HG03354 (cell line): ENCODE results near the gene CCL5.
"Not testable (repeated sequence)": the region's sequence is repeated elsewhere in the genome, so short reads cannot be mapped to it uniquely, and the experiment has no call there.

Source experiments
- ATAC-seq: cut with Tn5 transposase; IDR thresholded peaks from one replicate; pipeline ENCODE4 v1.9.1; 2021; ENCODE audit warnings: mild to moderate bottlenecking; ENCODE audit not compliant: unreplicated experiment, poor library complexity, severe bottlenecking

CCL5 gene

DNA sequence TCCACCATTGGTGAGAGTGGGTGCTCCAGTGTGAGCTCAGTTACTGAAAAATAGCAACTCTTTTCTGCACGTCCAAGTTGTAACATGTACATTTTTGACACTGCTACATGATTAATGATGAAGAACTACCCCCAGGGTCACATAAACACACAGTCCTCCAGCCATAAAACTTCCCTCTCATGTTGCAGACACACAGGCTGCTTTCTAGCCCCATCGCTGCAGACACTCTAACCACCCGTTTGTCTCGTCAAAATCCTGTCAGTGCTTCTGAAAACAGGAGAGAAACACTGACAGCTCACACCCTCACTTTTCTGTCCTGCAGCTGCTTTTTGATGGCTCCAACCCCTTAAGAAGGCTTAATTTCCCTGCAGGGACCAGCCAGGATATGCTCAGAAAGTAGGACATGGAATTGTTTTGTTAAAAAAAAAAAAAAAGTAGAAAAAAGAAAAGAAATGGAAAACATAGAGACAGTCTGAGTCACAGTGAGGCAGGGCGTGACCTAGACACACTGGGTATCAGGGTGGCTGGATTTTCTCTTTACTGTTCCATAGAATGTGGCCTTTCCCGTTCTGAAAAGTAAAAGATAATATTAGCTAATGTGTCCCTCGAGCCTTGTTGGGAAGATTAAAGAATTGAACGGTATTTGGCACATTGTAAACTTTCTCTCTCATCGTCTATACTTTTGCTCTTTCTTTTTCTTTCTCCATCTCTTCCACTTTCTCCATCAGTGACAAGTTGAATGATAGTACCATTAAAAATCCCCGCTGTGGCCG is 20.7 kb upstream of the CCL5 start:
- ATAC-seq = no peak

DNA sequence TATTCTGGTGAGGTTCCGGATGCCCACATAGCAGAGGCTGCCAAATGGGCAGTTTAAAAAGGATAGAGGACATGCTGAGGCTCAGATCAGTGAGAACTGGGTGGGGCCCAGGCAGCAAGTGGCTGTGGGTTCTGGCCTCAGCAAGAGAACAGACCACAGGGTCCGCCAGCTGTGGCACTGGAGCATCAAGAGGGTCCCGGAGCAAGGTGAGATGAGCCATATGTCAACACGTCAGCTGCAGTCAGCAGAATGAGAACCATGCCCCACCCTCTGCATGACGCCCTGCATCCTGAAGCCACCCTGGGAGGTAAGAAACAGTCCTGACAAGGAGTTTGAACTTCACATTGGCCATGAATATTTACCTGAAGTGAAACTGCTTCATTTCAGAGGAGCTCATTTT is 20.1 kb upstream of the CCL5 start:
- ATAC-seq = no peak

DNA sequence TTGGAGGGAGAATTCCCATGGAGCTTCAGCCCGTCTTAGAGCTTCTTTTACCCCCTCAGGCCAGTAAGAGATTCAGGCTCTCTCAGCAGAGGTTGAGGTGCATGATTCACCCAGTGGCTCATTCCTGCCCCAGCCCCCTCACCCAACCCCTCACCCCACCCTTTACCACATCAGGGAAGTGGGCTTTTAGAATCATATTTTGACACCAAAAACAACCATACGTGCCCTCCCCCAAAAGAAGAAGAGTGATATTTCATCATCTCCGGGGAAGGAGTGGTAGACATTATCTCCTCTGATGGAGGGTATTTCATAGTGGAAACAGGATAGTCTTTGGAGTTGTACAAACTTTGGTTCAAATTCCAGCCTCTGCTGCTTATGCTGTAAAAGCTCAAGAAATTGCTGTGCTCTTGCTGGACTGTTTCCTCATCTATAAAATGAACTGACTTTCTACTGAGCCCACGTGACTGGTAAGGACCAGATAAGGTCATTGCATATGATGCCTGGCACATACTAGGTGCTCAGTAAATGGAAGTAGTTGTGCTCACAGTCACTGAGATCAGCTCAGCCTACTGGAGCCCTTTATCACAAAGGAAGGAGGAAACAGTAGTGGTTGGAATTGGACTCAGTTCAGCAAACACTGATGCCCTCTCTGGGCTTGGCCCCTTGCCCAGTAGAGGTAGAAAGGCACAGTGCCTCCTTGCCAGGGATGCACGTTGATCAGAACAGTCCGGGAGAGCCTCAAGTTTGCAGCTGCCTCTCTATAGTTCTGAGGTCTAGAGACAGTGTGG is 18.3 kb upstream of the CCL5 start:
- no peak for ATAC-seq

DNA sequence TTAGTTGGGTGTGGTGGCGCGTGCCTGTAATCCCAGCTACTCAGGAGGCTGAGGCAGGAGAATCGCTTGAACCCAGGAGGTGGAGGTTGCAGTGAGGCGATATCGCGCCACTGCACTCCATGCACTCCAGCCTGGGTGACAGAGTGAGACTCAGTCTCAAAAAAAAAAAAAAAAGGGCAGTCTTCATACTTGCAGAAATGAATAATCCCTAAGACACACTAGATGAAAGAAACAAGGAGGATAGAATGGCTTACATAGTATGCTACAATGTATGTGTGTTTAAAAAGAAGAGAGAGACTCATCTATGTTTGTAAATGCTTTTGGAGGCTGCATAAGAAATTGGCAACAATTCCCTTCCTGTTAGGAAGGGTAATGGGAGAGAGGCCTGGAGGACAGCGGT is 17.6 kb upstream of the CCL5 start:
- ATAC-seq = not testable (repeated sequence)

DNA sequence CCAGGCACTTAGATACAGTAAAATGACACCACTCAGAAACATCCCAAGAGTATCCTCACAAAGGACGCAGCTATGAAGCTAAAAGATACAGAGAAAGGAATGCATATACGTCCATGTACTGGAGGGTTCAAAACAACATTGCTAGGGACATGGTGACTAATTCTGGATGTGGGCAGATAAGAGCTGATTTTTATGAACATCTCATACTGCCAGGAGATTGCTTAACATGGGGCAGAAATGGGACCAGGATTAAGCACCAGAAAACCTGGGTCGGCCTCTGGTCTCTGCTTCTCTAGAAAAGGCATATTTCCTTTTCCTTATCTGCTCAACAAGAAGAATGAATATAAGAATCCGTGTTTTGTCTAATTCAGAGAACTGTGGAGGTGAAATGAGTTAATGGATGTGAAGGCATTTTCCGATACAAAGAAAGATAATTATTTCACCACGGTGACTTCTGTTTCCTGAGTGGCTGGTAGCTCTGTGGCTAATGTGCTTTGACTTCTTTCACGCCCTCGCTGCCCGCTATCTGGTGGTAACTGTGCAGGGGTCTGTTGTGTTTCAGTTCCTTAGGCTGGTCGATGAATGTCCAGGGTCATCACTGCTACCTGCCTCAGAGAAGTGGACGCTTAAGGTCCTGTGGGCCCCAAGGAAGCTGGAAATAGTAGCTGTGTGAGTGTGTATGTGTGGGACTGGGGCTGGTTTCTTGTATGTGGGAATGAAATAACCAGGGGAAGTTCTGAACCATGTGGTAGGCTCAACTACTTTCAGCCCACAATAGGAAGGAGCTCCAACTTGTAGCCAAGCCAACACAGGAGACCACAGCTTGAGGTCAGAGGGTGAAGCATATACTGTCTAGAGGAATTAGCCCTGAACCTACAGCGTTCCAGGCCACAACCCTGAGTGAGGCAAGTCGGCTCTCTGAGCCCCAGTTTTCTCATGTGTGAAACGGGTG is 15.8 kb upstream of the CCL5 start:
- no peak for ATAC-seq

DNA sequence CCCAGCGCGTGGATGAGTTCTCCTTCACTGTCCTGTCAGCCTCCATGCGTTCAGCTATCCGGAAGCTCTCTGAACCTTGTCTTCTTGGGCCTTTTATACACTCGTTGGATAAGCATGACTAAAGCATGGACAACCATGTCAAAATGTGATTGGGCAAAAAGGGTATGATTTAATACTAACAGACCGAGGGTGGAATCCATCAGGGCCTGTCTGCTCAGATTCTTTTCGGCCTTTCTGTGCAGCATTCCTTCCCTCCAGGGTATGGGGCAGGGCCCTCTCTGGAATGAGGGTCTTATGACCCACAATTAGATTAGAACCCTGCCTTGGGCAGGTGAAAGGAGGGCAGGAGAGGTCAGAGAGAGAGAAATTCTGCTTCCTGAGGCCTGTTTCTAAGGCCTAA is 14.0 kb upstream of the CCL5 start:
- ATAC-seq = no peak

DNA sequence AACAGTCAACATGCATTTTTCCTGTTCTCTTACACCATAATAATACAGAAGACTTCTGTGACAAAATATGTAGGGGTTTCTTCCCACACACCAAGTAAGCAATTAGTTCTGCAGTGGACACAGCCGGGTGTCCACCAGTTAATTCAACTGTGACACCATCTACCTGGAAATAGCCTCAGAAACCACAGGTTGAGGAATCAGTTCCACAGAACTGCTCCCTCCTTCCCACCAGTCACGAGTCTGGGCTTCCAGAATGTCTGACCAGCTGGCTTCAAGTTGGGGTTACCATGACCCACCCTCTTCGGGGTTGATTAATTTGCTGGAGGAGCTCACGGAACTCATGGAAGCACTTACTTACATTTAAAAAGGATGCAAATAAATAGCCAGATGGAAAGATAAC is 13.6 kb upstream of the CCL5 start:
- ATAC-seq = no peak

DNA sequence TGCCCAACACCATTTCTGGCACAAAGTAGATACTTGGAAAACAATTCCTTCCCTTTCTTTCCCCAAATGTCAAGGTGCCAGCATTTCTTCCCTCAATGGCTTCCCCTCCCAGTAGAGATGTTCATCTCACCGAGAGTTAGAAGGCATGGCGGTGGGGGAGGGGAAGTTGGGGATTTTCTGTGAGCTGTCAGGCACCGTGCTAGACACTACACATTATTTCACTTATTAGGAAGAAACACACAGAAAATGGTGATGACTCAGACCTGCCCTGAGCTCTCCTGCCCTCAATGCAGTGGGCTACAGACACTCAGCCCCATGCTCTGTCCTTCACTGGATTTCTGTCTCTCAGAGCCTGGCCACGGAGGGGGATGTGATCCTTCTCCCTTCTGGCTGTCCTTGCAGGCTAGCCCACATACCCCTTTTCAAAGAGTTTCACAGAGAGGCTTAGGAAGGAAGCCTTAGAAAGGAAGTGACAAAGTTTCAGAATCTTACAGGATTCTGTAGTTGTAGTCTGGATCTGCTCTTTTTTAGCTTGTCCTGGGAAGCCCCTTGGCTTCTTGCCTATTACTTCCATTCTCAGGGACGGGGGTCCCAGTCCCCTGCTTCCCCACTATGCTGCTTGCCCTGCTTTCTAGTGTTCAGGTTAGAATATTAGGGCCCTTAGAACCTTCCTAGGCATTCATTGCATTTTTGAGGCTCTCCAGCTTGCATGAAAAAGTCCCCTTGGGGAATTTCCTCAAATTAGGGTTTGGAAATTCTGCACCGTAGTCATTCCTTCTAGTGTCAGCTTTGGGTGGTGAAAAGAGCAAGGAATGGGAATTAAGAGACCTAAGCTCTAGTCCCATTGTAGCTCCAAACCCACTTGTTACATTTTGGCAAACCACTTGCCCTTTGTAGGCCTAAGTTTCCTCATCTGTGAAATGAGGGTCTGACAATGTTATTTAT is 12.2 kb upstream of the CCL5 start:
- no peak for ATAC-seq

DNA sequence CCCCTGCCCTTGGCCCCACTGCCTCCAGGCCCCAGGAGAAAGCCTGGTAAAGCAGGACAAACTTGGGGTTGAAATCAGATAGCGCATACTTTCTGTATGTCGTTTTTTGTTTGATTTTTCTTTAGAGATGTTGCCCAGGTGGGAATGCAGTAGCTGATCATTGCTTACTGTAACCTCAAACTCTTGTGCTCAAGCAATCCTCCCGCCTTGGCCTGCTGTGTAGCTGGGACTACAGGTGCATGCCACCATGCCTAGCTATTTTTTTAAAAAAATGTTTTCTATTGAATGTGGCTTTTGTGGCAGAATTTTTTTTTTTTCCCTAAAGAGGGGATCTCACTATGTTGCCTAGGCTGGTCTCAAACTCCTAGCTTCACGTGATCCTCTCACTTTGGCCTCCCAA is 11.1 kb upstream of the CCL5 start:
- ATAC-seq = no peak

DNA sequence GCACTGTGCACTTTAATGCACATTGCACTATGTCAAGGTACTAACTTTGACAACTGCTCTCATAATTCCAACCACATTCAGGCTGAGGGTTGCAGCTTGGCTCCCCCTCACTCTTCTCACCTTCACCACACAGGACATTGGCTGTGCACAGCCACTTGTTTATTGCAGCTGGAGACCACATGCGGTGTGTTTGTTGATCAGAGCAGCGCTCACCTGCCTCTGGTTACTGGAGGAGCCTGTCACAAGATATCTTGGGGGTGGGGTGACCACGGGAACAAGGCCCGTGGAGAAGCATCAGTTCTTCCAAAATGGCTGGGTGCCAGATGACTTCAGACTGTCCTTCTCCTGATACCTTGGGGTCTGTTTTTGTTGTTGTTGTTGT is 10.6 kb upstream of the CCL5 start:
- ATAC-seq = no peak

DNA sequence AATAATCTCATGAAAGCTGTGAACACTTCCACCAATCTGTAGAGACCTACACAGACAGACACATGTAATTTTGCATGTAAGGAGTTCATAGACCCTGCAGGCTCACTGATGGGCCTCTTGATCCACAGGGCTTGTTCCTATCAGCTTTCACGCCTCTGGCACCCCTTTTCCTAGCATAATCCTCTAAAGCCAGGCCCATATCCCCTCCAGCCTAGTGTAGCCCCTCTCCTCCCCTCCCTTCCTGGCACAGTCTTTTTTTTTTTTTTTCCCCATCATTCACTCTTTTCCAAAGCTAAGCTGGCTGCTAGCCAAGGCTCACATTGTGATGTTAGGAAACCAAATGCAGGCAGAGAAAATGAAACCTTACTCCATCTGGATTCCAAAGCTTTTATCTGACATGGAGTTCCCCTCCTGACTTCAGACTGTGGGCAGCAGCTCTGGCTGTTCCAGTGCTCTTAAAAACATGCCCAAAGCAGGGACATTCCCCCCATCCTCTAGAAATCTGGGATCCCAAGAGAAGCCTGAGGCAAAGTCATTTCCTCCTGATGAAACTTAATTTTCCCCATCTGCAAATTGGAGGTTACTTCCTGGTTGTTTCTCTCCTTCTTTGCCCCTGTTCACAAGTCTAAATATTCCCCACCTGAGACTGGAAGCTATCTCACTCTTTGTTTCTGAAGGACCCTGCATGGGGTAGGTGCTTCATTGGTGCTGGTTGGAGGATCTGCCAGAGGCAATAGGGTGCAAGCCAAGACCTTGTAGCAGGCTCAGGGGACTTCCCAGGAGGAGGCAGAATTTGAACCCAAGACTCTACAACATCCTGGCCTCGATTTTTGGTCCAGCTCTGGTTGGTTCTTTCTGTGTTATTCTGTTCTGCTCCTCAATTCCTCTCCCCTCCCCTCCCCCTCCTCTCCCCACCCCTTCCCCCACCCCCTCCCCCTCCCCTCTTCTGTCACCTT is 9.9 kb upstream of the CCL5 start:
- ATAC-seq = no peak

DNA sequence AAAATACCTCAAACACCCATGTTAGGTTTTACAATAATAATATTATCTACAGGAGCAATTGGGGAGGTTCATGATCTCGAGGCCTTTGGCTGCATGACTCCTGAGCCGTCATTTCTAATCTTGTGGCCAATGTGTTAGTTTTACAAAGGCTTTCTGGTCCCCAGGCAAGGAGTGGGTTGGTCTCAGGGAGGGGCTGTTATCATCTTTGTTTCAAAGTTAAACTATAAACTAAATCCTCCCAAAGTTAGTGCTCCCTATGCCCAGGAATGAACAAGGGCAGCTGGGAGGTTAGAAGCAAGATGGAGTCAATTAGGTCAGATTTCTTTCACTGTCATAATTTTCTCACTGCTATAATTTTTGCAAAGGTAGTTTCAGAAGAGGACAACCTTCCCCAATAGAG is 9.1 kb upstream of the CCL5 start:
- ATAC-seq = no peak

DNA sequence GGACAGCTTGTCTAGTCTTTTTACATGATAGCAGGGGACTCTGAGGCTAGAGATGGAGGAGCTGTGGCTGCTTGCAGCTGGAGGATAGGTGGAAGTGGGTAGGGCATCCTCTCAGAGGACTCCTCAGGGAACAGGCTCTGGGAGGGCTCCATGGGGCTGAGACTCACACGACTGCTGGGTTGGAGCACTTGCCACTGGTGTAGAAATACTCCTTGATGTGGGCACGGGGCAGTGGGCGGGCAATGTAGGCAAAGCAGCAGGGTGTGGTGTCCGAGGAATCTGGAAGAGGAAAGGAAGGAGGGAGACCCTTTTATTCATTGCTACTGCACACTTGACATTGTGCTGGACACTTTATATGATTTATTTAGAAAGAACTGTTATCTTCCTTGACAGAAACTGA is 1.8 kb downstream of the CCL5 start:
- no peak for ATAC-seq

DNA sequence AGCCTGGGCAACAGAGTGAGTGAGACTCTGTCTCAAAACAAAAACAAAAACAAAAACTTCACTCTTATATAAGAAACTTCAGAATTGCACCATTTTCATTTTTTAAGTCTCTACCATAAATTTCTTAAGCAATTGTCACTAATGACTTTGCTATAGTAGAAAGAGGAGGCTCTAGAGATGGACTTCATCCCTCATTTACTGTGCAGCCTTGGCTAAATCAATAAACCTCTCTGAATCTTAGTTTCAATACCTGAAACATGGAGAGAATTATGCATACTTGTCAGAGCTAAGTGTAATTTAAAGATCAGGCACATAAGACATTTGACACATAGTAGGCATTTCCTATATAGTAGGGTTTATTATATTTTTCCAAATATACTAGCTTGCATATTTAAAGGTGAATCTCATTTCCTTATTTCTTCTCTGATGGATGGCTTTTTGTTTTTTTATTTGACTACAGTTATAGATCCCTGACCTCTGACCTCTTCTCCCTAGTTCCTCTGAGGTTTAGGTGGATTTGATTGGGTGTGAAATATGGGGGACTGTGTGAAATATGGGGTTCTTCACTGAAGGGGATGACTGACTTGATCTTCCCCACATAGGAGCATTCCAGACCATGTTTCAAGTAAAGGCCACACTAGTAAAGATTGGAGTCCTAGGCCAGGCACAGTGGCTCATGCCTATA is 2.7 kb downstream of the CCL5 start:
- ATAC-seq = no peak

DNA sequence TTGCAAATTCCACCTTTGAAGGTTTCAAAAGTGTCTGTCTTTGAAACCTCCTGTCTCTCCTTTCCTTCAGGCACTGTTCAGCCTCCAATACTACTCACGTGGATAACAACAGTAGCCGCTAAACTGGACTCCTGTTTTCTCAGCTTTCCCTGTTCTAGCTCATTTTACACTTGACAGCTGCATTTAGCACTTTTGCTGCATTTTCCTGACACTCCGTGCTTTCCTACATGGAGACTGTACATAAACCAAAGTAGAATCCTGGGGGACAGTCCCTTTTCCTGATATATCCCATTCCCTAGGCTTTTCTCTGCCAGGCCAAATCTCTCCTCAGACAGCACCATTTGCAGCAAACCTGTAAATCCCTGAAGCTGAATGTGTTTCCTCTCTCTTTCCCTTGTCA is 3.6 kb downstream of the CCL5 start:
- no peak for ATAC-seq

DNA sequence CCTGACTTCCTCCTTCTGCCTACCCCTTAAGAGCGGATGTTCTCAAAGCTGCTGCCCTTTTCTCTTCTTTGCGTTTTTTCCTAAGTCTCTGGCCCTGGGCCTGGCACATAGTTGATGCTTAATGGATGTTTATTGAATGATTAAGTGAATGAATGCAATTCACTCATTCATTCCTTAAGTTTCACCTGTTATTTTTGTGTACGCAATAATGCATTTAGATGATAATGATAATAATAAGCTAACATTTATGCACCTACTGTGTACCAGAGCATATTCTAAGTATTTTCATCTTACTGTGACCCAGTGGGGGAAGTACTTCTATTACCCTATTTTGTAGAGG is 4.4 kb downstream of the CCL5 start:
- ATAC-seq = no peak

DNA sequence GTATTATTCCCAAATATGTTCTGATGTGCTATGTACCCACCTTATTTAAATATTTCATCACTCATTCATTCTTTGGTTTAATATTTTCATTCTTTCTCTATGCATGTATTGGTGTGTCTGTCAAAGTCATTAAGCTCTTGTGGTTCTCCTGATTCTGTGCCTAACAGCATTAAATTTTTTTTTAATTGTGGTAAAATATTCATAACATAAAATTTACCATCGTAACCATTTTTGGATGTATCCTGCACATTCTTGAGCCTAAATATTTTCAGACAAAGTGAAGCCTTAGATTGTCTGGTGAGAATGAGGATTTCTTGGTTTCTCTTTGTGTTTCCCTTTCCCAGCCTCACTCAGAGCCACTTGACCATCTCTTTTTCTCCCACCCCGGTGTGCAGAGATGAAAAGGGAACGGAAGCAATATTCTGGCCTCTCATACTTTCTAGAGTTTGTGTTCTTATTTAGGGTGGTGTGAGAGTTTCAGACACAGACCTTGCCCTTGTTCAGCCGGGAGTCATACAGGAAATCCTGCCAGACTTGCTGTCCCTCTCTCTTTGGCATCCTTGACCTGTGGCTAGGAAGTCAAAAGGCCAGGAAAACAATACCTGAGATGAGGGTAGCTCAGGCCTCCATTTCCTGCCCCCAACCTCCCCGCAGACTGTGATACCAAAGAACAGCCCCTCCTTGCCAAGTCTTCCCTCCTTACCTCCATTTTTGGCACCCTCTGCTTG is 4.9 kb downstream of the CCL5 start:
- no peak for ATAC-seq
